ENCODE results near the gene SLC19A1.

The SLC19A1 gene

DNA sequence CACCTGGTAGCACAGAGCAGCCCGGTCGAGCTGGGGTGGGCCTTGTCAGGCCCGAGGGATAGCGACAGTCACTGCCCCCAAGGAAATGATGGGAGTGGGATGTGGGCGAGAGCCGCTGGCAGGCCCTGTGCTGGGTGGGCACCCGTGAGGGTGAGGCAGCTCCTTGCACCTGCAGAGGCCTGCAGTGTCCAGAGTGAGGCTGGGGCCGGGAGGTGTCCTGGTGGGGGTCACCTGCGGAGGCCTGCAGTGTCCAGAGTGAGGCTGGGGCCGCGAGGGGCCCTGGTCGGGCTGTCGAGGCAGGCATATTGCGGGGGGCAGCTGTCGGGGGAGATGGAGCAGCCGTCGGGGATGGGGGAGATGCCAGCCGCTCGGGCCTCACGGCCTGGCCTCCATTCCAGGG is 49.5 kb downstream of the SLC19A1 start:
- no peak for DNase-seq (ENCODE audit: low spot score)

DNA sequence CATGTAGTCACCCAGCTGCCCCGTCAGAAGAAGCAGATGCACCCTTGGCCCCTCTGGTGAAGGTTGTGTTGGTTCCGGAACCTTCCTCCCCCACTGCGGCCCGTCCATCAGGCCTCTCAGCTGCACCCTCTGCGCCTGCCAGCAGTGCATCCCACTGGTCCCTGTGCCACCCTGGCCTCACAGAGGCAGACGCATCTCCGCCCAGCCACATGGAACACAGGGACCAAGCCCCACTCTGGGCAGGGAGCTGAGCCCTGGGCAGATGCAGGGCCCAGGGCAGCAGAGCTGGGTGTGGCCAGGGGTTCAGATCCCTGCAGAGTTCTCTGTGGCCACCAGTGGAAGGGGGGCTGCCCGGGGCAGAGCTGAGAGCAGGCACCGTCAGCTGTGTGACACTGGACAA is 50.6 kb downstream of the SLC19A1 start:
- no peak for DNase-seq (ENCODE audit: low spot score)

DNA sequence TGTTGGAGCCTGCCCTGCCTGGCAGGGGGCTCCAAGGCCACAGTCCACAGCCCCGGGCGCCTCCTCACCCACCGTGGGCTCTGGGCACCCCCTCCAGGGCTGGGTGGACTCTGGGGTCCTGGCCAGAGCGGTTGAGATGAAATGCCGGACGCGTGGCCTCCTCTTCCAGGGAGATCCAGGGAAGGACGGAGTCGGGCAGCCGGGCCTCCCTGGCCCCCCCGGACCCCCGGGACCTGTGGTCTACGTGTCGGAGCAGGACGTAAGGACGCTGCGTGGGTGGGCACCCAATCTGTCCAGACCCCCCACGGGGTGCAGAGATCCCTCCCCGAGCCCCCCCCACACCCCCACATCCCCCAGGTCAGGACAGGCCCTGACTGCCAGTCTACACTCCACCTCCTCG is 51.2 kb downstream of the SLC19A1 start:
- DNase-seq (ENCODE audit: low spot score), result no peak

DNA sequence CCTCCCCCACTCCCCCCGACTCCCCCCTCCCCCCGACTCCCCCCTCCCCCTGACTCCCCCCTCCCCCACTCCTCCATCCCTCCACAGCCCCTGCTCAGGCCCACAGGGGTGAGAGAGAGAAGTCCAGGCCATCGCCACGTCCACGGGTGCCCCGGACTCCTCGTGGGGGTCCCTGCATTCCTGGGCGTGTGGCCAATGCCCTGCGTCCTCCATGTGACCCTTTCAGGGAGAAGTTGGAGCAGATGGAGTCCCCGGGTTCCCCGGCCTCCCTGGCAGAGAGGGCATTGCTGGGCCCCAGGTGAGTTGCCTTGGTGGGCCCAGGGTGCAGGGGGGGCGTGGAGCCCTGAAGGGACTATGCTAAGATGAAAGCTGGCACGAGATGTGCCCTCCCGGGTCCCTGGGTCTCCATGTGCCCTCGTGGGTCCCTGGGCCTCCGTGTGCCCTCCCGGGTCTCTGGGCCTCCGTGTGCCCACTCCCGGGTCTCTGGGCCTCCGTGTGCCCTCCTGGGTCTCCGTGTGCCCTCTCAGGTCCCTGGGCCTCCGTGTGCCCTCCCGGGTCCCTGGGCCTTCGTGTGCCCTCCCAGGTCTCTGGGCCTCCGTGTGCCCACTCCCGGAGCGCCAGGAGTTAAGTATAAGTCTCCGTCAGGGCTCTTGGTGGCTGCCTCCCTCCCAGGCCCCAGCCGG is 52.0 kb downstream of the SLC19A1 start:
- DNase-seq (ENCODE audit: low spot score), result no peak

DNA sequence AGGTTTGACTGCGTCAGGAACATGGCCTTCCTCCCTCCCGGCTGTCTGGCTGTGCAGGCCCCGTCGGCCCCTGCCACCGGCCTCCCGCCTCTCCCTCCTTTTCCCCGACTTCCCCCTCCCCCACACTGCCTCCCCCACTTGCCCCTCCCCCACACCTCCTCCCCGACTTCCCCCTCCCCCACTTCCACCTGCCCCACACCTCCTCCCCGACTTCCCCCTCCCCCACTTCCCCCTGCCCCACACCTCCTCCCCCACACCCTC is 52.6 kb downstream of the SLC19A1 start:
- no peak for DNase-seq (ENCODE audit: low spot score)

DNA sequence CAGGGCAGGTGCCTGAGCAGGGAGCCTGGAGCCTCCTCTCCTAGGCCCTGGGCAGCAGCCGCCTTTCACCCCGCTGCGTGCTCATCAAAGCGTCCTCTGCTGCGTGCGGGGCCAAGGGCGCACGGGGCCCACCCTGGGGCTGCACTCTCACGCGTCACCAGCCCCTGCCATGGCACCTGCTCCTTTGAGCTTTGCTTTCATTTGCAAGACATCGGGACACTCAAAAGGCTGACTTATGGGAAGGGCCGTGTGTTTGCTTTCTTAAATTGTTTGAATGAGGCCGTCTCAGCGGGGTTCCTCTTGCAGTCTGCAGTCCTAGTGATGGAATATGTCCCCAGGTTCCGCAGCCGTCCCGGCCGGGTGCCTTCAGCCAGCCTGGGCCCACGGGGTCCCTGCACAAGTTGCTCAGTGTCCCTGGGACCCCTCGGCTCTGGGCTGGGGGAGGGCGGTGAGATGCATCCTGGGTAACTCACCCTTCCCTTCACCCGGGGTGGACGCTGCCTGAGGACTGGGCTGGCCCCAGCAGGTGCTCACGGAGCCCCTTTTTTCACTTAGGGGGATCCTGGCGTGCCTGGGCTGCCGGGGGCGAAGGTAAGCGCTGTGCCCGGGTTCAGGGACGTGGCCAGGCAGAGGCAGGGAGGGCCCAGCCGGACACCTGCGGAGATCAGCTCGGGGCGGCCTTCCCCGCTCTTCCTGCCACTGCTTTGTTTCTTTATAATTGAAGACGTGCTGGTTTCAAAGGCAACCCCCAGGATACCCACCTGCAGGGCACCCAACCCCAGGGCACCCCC is 53.1 kb downstream of the SLC19A1 start:
- no peak for DNase-seq (ENCODE audit: low spot score)

DNA sequence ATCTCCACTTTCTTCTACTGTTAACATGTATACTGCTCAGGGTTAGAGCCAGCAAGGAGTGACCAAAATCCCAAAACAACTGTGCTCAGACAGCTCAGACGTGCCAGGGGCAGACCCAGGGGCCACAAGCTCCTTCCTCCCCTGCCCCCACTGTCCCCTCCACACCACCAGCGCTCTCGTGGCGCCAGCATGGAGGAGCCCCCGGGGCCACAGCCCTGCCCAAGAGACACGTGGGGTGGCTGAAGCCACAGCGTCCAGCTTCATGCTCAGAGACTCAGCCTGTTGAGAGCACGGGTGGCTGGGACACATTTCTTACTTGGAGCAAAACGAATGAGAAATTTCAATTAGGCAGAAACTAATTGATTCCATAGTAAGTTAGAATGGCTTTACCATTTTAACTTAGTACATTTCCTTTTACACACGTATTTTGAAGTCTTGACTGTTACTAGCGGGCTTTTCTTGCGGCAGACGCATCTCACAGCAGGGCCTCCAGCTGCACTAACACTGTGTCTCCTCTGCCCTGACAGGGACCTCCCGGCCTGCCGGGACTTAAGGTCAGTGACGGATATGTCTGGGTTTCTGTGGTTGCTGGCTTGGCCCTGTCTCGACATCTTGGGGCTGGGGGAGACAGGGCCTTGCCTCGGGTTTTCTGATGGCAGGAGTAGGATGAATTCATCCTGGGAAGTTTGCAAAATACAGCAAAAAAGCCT is 54.2 kb downstream of the SLC19A1 start:
- DNase-seq (ENCODE audit: low spot score), result no peak

DNA sequence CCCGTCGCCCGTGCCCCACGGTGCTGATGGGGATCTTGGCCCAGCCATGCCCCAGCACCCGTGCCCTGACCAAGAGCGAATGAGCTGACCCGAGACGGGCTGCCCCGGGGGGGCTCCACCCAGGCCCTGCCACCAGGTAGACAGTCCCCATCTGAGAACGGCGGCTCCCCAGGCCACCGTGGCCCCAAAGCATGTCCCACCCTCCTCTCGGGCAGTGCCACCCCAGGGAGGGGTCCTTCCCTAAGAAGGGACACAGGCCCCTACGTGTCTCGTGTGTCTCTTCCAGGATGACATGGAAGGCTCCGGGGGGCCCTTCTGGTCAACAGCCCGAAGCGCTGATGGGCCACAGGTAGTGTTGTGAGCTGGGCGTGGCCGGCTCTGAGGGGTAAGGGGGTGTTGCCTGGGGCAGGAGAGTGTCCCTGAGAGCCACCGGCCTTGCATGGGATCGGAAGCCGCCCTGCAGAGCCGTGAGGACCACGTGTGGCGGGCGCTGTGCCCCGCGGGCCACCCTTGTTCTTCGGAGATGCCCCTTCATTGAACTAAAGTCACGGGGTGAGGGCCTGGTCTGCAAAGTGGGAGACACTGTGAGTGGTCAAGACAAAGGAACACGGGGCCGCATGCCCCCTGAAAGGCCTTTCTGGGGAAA is 55.0 kb downstream of the SLC19A1 start:
- no peak for DNase-seq (ENCODE audit: low spot score)

DNA sequence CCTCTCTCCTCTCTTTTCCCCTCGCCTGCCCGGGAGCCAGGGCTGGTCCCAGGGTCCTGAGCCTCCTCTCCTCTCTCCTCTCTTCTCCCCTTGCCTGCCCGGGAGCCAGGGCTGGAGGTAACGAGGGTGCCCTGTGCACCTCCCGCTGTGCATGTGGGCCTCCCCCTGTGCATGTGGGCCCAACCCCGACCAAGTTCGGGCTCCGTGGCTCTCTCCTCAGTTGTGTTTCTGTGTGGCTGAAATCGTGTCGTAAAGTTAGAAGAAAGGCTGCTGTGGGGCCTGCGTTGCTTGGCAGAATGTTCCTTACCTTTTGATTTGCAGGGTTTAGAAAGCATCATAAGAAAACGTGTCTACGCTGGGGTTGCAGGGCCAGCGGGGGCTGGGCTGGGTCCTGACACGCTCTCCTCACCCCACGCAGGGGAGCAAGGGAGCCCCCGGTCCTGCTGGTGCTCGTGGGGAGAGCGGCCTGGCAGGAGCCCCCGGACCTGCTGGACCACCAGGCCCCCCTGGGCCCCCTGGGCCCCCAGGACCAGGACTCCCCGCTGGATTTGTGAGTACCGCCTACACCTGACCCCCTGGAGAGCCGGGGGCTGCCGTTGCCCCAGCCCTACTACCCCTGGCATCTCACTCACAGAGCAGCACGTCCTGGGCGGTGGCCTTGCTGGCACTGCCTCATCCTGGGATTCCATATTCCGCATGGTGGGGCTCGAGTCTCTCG is 55.6 kb downstream of the SLC19A1 start:
- no peak for DNase-seq (ENCODE audit: low spot score)

DNA sequence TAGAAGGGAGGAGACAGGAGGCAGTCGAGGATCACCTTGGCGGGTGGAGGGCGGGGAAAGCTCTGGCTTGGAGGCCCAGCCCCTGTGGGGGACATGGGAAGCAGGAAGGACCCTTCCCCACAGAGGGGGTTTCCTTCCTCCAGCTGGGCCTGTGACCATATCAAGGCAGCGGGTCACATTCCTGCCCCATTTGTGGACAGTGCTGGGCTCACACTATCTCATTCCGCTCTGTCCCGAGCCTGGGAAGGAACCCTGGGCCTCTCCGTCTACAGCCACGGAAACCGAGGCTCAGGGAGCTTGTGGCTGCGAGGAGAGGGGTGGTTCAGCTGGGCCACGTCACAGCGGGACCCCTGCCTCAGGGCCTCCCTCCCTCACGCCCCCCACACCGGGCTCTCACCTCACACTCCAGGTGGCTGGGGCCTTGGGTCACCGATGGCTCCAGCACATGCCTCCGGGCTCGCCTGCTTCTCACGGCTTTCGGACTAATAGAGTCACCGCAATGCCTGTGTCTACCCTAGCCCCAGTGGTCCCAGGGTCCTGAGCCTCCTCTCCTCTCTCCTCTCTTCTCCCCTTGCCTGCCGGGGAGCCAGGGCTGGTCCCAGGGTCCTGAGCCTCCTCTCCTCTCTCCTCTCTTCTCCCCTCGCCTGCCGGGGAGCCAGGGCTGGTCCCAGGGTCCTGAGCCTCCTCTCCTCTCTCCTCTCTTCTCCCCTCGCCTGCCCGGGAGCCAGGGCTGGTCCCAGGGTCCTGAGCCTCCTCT is 56.4 kb downstream of the SLC19A1 start:
- DNase-seq (ENCODE audit: low spot score), result no peak

DNA sequence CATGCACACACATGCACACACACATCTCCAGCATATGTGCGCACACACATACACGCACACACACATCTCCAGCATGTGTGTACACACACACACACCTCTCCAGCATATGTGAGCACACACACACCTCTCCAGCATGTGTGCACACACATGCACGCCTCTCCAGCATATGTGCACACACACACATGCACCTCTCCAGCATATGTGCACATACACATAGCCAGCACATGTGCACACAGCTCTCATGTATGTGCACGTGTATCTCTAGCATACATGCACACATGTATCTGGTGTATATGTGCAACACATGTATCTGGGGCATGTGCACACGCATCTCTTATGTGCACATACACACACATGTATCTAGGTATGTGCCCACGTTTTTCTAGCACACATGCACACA is 57.9 kb downstream of the SLC19A1 start:
- no peak for DNase-seq (ENCODE audit: low spot score)

DNA sequence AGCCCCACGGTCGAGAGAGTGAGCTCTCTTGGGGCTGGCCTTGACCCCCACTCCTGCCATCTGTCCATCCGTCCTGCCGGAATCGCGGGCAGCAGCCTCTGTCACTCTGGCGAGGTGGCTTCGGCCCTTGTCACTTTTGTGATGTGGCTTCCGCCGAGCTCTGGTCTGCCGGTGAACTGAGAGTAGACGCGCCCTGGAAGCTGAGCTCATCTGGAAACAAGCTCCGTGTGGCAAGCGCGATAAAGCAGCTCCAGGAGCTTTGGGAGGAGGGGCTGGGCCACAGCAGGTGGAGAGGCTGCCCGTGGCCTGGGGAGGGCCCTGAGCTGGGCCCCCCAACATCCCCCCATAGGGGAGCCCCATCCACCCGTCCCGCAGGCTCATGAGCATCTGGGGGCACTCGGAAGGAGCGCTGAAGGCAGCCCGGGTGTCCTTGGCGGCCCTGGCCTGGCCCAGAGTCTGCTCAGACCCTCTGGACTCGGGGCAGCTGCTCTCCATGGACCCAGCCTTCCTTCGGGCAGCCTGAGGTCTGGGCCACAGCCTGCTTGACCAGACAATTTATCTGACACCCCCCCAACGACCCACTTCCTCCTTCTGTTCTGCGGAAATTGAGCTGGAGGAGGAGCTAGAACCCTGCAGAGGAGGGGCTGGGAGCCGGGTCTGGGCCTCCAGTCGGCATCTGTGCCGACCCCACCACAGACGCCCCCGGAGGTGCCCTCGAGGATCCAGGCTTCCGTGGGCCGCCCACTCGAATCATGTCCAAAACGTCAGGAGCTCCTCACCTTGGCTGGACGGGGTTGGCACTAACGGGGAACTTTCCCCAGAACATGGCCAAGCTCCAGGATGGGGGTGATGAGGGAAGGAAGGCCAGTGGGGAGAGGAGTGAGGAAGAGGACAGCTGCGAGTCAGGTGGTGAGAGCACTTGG is 59.1 kb downstream of the SLC19A1 start:
- DNase-seq (ENCODE audit: low spot score), result no peak

DNA sequence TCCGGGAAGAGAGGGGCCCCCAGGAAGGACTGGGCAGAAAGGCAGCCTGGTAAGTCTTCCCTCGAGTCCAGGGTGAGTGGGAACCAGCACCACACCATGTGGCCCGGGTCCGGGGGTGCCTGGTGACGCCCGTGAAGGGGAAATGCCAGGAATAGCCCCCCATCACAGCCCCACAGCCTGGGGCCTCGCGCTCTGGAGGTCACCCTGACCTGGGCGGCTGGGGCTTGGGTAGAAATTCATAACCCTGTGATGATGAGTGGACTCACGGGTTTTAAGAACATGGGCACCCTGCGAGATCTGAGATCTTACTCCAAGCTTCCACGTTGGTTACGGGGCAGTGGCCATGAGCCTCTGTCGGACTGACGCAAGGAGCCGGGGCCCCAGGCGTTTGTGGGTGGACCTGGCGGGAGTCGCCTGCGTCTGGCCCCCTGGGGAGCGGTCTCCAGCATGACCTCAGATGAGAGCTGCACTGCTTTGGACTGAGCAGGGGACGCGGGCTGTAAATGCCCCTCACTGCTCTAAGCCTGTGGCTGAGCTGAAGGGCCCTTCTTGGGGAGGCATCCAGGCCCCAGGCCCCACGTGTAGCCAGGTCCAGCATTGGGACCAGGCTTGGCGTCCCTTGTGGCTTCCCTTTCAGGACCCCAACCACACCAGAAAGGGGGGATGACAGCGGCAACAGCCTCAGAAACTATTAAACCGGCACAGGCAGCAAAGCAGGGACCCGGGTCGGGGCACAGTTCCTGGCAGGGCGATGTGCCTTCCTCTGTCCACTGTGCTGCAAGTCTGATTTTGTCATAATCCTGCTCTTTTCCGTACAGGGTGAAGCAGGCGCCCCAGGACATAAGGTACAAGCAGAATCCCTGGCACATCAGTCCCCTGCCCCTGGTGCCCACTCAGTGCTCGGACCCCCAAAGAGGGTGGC is 60.0 kb downstream of the SLC19A1 start:
- DNase-seq (ENCODE audit: low spot score), result no peak

DNA sequence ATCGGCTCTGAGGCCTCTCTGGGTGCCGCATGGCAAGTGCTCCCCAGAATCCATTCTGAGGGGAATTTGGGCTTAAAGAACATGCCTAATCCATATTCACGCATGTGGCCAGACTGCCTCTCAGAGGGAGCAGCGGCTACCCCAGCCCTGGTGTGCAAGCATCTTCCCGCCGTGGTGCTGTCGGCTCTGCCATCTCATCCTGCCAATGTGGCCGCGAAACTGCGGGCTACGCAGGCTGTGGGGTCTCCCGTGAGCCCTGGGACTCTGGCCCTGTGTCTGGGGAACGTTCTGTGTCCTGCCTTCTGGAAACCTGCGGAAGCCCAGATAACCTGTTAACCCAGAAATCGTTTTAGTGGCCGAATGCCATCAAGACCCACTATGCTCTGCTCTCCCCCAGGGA is 60.7 kb downstream of the SLC19A1 start:
- no peak for DNase-seq (ENCODE audit: low spot score)

DNA sequence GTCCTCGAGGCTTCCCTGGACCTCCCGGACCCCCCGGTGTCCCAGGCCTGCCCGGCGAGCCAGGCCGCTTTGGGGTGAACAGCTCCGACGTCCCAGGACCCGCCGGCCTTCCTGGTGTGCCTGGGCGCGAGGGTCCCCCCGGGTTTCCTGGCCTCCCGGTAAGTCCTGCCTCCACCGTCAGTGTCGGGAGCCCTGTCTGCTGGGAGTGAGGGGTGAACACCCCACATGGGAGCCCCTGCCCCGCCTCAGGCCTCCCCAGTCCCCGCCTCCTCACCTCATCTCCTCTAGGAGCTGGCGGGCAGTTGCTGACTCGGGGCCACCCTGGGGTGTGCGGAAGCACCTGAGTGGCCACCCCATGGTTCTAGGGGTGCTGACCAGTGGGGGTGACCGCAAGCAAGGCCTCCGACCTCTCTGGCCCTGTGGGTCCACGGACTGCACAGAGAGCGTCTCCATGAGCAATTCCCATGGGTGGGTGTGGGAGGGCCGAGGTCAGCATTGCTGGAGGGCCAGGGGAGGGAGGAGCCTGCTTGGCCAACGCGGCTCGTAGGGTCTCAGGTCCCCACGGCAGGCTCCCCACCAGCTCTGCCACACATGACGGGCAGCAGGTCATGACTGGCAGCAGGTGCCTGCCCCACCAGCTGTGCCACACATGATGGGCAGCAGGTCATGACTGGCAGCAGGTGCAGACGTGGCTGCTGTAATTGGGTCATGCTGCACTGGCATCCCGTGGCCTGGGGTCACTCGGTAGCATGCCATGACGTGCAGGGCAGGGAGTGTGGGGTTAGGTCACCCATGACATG is 61.3 kb downstream of the SLC19A1 start:
- DNase-seq (ENCODE audit: low spot score), result no peak

DNA sequence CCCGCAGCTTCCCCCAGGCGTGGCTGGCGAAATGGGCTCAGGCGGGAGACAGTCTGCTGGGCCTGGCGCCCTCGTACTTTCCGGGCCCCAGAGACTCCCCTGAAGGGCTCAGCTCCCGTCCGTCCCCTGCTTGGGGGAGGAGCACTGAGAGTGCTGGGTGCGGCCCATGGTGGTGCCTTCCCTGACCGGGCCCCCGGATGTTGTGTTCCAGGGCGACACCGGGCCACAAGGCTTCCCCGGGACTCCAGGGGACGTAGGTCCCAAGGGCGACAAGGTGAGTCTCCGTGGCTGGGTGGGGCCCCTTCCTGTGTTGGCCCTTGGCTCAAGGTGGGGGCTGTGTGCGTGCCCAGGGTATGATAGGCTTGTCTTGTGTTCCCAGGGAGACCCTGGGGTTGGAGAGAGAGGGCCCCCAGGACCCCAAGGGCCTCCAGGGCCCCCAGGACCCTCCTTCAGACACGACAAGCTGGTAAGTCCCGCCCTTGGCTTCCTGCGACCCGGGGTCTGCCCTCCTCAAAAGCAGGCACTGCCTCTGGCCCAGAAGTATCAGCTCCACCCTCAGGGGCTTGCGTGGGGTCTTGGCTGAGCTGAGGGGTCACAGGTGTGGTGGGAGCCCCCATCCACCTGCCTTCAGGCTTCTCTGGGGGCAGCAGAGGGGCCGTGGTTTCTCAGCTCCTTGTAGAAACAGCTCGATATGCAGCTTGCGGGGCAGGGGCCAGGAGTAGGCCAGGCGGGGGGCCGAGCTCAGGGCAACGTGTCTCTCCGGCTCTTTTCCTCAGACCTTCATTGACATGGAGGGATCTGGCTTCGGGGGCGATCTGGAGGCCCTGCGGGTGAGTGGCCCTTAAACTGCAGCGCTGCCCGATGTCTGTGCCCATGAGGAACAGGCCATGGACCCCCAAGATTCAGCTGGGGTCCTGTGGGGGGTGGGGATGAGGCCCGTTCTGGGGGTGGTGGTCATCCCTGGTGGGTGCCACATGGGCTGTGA is 62.3 kb downstream of the SLC19A1 start:
- no peak for DNase-seq (ENCODE audit: low spot score)

Measured in kidney capillary endothelial cell (primary cell).